H9 (cell line): ENCODE results near the gene IER2. TPM values are rescaled to one million over a fixed set of nuclear protein-coding genes. Genes with fewer than 3 reads are reported as not detected.

Source experiments
- DNase-seq: peaks from one replicate; pipeline ENCODE4 v3.0.0-alpha.2; 2017
- H2AFZ ChIP-seq: one replicate; pipeline ENCODE4 v1.6.1; 2013; ENCODE audit warnings: mild to moderate bottlenecking, low read length, control low read depth, moderate library complexity
- H2AK5ac ChIP-seq: 2 replicates; pipeline ENCODE4 v1.6.1; 2013; ENCODE audit warnings: low read length, control low read depth, mixed read lengths; ENCODE audit not compliant: insufficient read length
- H2BK120ac ChIP-seq: one replicate; pipeline ENCODE4 v1.6.1; 2013; ENCODE audit warnings: low read depth, mild to moderate bottlenecking, low read length, control low read depth, inconsistent platforms; ENCODE audit not compliant: poor library complexity, severe bottlenecking
- H2BK12ac ChIP-seq: 2 replicates; pipeline ENCODE4 v1.6.1; 2013; ENCODE audit warnings: low read length, control low read depth, mixed read lengths, low read depth; ENCODE audit not compliant: insufficient read length
- H2BK15ac ChIP-seq: 2 replicates; pipeline ENCODE4 v1.6.1; 2013; ENCODE audit warnings: low read depth, low read length, control low read depth
- H2BK20ac ChIP-seq: one replicate; pipeline ENCODE4 v1.6.1; 2013; ENCODE audit warnings: low read depth, mild to moderate bottlenecking, low read length, control low read depth, inconsistent platforms; ENCODE audit not compliant: poor library complexity, severe bottlenecking
- H2BK5ac ChIP-seq: 2 replicates; pipeline ENCODE4 v1.6.1; 2013; ENCODE audit warnings: low read length, control low read depth, mixed read lengths; ENCODE audit not compliant: insufficient read length
- H3K14ac ChIP-seq: 2 replicates; pipeline ENCODE4 v1.6.1; 2013; ENCODE audit warnings: low read length, control low read depth; ENCODE audit not compliant: insufficient read depth
- H3K18ac ChIP-seq: 2 replicates; pipeline ENCODE4 v1.6.1; 2013; ENCODE audit warnings: low read depth, mild to moderate bottlenecking, mixed read lengths, low read length, control low read depth; ENCODE audit not compliant: insufficient read length
- H3K23ac ChIP-seq: 2 replicates; pipeline ENCODE4 v1.6.1; 2013; ENCODE audit warnings: low read length, control low read depth, mixed read lengths, low read depth; ENCODE audit not compliant: insufficient read length
- H3K23me2 ChIP-seq: 2 replicates; pipeline ENCODE4 v1.6.1; 2013; ENCODE audit warnings: low read depth, mild to moderate bottlenecking, mixed read lengths, low read length, control low read depth; ENCODE audit not compliant: insufficient read length, poor library complexity, severe bottlenecking
- H3K27ac ChIP-seq: 2 replicates; pipeline ENCODE4 v1.5.1; 2013; ENCODE audit warnings: low read length, control low read depth, mixed read lengths, low read depth; ENCODE audit not compliant: insufficient read length
- H3K27me3 ChIP-seq: 2 replicates; pipeline ENCODE4 v1.6.1; 2013; ENCODE audit warnings: low read length, control low read depth, inconsistent platforms; ENCODE audit not compliant: insufficient read depth
- H3K4ac ChIP-seq: 2 replicates; pipeline ENCODE4 v1.6.1; 2013; ENCODE audit warnings: low read depth, mild to moderate bottlenecking, control low read depth, inconsistent platforms, low read length, moderate library complexity
- H3K4me1 ChIP-seq: 2 replicates; pipeline ENCODE4 v1.6.1; 2013; ENCODE audit warnings: low read length, control low read depth, inconsistent platforms; ENCODE audit not compliant: insufficient read depth
- H3K4me2 ChIP-seq: 2 replicates; pipeline ENCODE4 v1.6.1; 2013; ENCODE audit warnings: low read length, control low read depth, mixed read lengths; ENCODE audit not compliant: insufficient read length, insufficient read depth
- H3K56ac ChIP-seq: 2 replicates; pipeline ENCODE4 v1.6.1; 2013; ENCODE audit warnings: low read depth, mild to moderate bottlenecking, mixed read lengths, low read length, control low read depth; ENCODE audit not compliant: insufficient read length
- H3K79me1 ChIP-seq: 2 replicates; pipeline ENCODE4 v1.6.1; 2013; ENCODE audit warnings: low read depth, mild to moderate bottlenecking, moderate library complexity, low read length, control low read depth, inconsistent platforms; ENCODE audit not compliant: insufficient read depth, poor library complexity, severe bottlenecking
- H3K79me2 ChIP-seq: 2 replicates; pipeline ENCODE4 v1.6.1; 2013; ENCODE audit warnings: low read length, control low read depth, inconsistent platforms; ENCODE audit not compliant: insufficient read depth
- H3K9ac ChIP-seq: 2 replicates; pipeline ENCODE4 v1.6.1; 2013; ENCODE audit warnings: low read length, control low read depth, mixed read lengths; ENCODE audit not compliant: insufficient read length; ENCODE audit errors: extremely low read depth
- H3K9me3 ChIP-seq: one replicate; pipeline ENCODE4 v1.6.1; 2013; ENCODE audit warnings: low read depth, low read length, inconsistent platforms; ENCODE audit not compliant: control insufficient read depth
- H3T11ph ChIP-seq: one replicate; pipeline ENCODE4 v1.6.1; 2013; ENCODE audit warnings: mild to moderate bottlenecking, low read length, control low read depth, inconsistent platforms
- H4K20me1 ChIP-seq: one replicate; pipeline ENCODE4 v1.6.1; 2013; ENCODE audit not compliant: control insufficient read depth, insufficient read length, insufficient read depth
- H4K5ac ChIP-seq: 2 replicates; pipeline ENCODE4 v1.6.1; 2013; ENCODE audit warnings: low read depth, mild to moderate bottlenecking, mixed read lengths, low read length, control low read depth; ENCODE audit not compliant: insufficient read length
- H4K8ac ChIP-seq: replicated peaks from 2 replicates; pipeline ENCODE4 v1.6.1; 2013; ENCODE audit warnings: low read length, control low read depth, mixed read lengths, low read depth; ENCODE audit not compliant: insufficient read length
- H4K91ac ChIP-seq: 2 replicates; pipeline ENCODE4 v1.6.1; 2013; ENCODE audit warnings: low read depth, mild to moderate bottlenecking, moderate library complexity, mixed read lengths, low read length, control low read depth; ENCODE audit not compliant: insufficient read length
- H3K27ac Mint-ChIP-seq, 3 experiments: 2 replicates in 2 of 3; 3 replicates in 1 of 3; pipeline ENCODE4 v1.8.0; 2020 to 2021; ENCODE audit warnings: mixed read lengths in 3 of 3, mild to moderate bottlenecking in 1 of 3, moderate library complexity in 1 of 3
- H3K27me3 Mint-ChIP-seq: 2 replicates; pipeline ENCODE4 v1.8.0; 2021; ENCODE audit warnings: low read depth, mild to moderate bottlenecking, moderate library complexity, mixed read lengths
- H3K36me3 Mint-ChIP-seq, 3 experiments: 2 replicates in 2 of 3; 3 replicates in 1 of 3; pipeline ENCODE4 v1.8.0; 2020 to 2021; ENCODE audit warnings: low read depth in 3 of 3, mixed read lengths in 3 of 3; ENCODE audit not compliant: insufficient read depth in 1 of 3
- H3K4me1 Mint-ChIP-seq, 2 experiments: 2 replicates each; pipeline ENCODE4 v1.8.0; 2020; ENCODE audit warnings: mixed read lengths in 2 of 2
- H3K4me3 Mint-ChIP-seq, 2 experiments: 2 replicates in 1 of 2; 3 replicates in 1 of 2; pipeline ENCODE4 v1.8.0; 2020 to 2021; ENCODE audit warnings: mild to moderate bottlenecking in 2 of 2, mixed read lengths in 2 of 2, moderate library complexity in 1 of 2
- H3K9me3 Mint-ChIP-seq, 2 experiments: 2 replicates in 1 of 2; 3 replicates in 1 of 2; pipeline ENCODE4 v1.8.0; 2020; ENCODE audit warnings: mild to moderate bottlenecking in 2 of 2, mixed read lengths in 2 of 2, moderate library complexity in 1 of 2
- CTCF ChIP-seq: fragments of 200-600 bp; sonication (generic); conservative IDR thresholded peaks from 3 replicates; pipeline ENCODE4 v1.8.0; 2021; ENCODE audit warnings: antibody characterized with exemption, mild to moderate bottlenecking
- WGBS: extraction: QIAGEN DNeasy Blood & Tissue Kit; methylation state at CpG from one replicate; pipeline ENCODE4 v1.1.7; 2013; ENCODE audit warnings: missing lambda C conversion rate, low lambda C conversion rate, mixed read lengths; ENCODE audit not compliant: insufficient read length; ENCODE audit errors: extremely low coverage; 5-methylcytosine and 5-hydroxymethylcytosine counted together
- total RNA-seq: library from RNA; stranded (reverse); gene quantifications from 2 replicates; pipeline ENCODE4 v1.2.1, GENCODE V29; 2021

Gene IER2
- total RNA-seq, 1 experiment from 2014 or later: 160 TPM

DNA sequence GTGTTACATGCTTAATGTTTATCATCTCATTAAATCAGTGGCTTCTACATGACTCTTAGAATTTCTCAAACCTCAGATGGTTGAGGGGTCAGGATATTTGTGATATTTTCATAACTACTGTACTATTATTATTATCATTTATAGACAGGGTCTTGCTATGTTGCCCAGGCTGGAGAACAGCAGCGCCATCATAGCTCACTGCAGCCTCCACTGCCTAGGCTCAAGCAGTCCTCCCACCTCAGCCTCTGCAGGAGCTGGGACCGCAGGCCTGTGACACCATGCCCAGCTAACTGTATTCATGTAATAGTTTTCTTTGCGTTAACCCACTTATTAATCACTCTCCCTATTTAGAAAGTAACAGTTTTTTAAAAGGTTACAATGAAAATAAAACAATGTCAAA is 9.5 kb downstream of the IER2 start:
- H3K56ac ChIP-seq: no peak overlapping the region

More for the DNA sequence above, 9.5 kb downstream of the IER2 start:
- H3T11ph ChIP-seq: no peak overlapping the region
- H3K14ac ChIP-seq: no peak overlapping the region
- H3K79me1 ChIP-seq: no peaks in the 10 kb centered on the region
- no peak overlapping the region for H2BK12ac ChIP-seq
- Mint-ChIP-seq H3K9me3 (no peaks in the 10 kb centered on the region), H3K4me1 (peaks cover 29 to 34% of the 10 kb centered on the region in 2 experiments), H3K27me3 (peaks cover 4% of the 10 kb centered on the region), H3K27ac (peak overlapping the region in 1 of 3 experiments; percentile 48; a peak in 2 of 7 replicates), H3K4me3 (no peak overlapping the region), H3K36me3 (peaks cover under 1 to 6% (median 2%) of the 10 kb centered on the region in 3 experiments; a peak in 5 of 7 replicates)
- no peak for TF ChIP-seq CTCF
- no peak overlapping the region for H2AK5ac ChIP-seq
- H3K23ac ChIP-seq: no peak overlapping the region
- H3K4me1 ChIP-seq: peaks cover 2% of the 10 kb centered on the region; the same call in 1 of the 2 replicates
- H3K79me2 ChIP-seq: no peaks in the 10 kb centered on the region
- no peak for DNase-seq
- H4K91ac ChIP-seq: no peak overlapping the region
- H2BK15ac ChIP-seq: no peak overlapping the region
- H3K4me2 ChIP-seq: no peak overlapping the region
- H3K9ac ChIP-seq: no peak overlapping the region
- no peak overlapping the region for H2AFZ ChIP-seq
- H2BK120ac ChIP-seq: no peak overlapping the region
- no peak overlapping the region for H2BK5ac ChIP-seq
- no peak overlapping the region for H3K4ac ChIP-seq
- H4K8ac ChIP-seq: no peak overlapping the region
- H3K27ac ChIP-seq: no peak overlapping the region
- no peak overlapping the region for H2BK20ac ChIP-seq
- H3K23me2 ChIP-seq: peaks cover 15% of the 10 kb centered on the region
- H4K5ac ChIP-seq: no peak overlapping the region
- H4K20me1 ChIP-seq: no peaks in the 10 kb centered on the region
- H3K27me3 ChIP-seq: no peaks in the 10 kb centered on the region
- no CpG with 5 or more reads among the region's 3 CpGs for WGBS
- H3K18ac ChIP-seq: no peak overlapping the region
- no peaks in the 10 kb centered on the region for H3K9me3 ChIP-seq
